Prostate gland (tissue), 2 donors: Measurements from ENCODE around the gene SPSB3. TPM values are rescaled to one million over a fixed set of nuclear protein-coding genes. Genes with fewer than 3 reads are reported as not detected.

Source experiments
- DNase-seq: peaks from one replicate; pipeline ENCODE4 v3.0.0-alpha.2; 2019; ENCODE audit warnings: low spot score
- H3K27ac ChIP-seq, 2 donors: fragments of 200-600 bp; sonication (generic); 2 replicates each; pipeline ENCODE4 v1.5.1; 2017 to 2019
- H3K27me3 ChIP-seq: fragments of 200-600 bp; sonication (generic); replicated peaks from 2 replicates; pipeline ENCODE4 v1.5.1; 2019; ENCODE audit not compliant: insufficient read depth
- H3K36me3 ChIP-seq, 2 donors: fragments of 200-600 bp; sonication (generic); 1 replicate in 1 of 2; 2 replicates in 1 of 2; pipeline versions ENCODE4 v1.5.1 to v1.8.1; 2017 to 2019
- H3K4me1 ChIP-seq: fragments of 200-600 bp; sonication (generic); replicated peaks from 2 replicates; pipeline ENCODE4 v1.5.1; 2019
- H3K4me3 ChIP-seq, 2 donors: fragments of 200-600 bp; sonication (generic); 2 replicates each; pipeline ENCODE4 v1.5.1; 2017 to 2019
- H3K9me3 ChIP-seq: fragments of 200-600 bp; sonication (generic); 2 replicates; pipeline ENCODE4 v1.5.1; 2017
- CTCF ChIP-seq, 4 experiments: fragments of 200-600 bp in 2 of 4; fragments of 450-650 bp in 2 of 4; sonication (generic) in 2 of 4; IDR thresholded peaks; 1 replicate in 3 of 4; 2 replicates in 1 of 4; pipeline ENCODE4 v1.5.1; 2016 to 2019; ENCODE audit warnings: antibody characterized with exemption in 4 of 4, mild to moderate bottlenecking in 2 of 4, moderate library complexity in 2 of 4
- POLR2A ChIP-seq: fragments of 450-650 bp; IDR thresholded peaks from one replicate; pipeline ENCODE4 v1.6.1; 2016; ENCODE audit warnings: antibody characterized with exemption, mild to moderate bottlenecking
- POLR2AphosphoS5 ChIP-seq: sonication (generic); formaldehyde crosslinking; IDR thresholded peaks from one replicate; pipeline ENCODE4 v1.6.1; 2017; ENCODE audit warnings: antibody characterized with exemption
- WGBS: methylation state at CpG from one replicate; pipeline ENCODE4 v1.1.5; 2018; 5-methylcytosine and 5-hydroxymethylcytosine counted together
- intact Hi-C: fragments of 100-400 bp; cut with DNase I; formaldehyde crosslinking; loops from one replicate; pipeline ENCODE4 v1.14.2; 2022
- total RNA-seq, 2 donors: library from RNA; depleted of rRNA; stranded (reverse); fragments of >200 nt; gene quantifications; one replicate each; pipeline ENCODE4 v1.1.0, GENCODE V29; 2016

Gene SPSB3
- total RNA-seq, 2 donors from 2014 or later = 87.8 to 138 TPM

GRCh38 chr16:1794908-1795666 lies 12.7 kb upstream of the SPSB3 start:
- Histone ChIP-seq H3K27ac (no peak overlapping the region), H3K4me3 (no peak overlapping the region), H3K36me3 (no peaks in the 10 kb centered on the region), H3K4me1 (no peaks in the 10 kb centered on the region), H3K9me3 (no peaks in the 10 kb centered on the region), H3K27me3 (no peaks in the 10 kb centered on the region)
- TF ChIP-seq CTCF (IDR thresholded peaks at IDR 0.05) (no peak), POLR2AphosphoS5 (no peak), POLR2A (no peak)
- peak; percentile 3 for DNase-seq
- intact Hi-C loops = no loop called here
- WGBS = 75% methylated on average over 31 of the region's 32 CpGs

DNA sequence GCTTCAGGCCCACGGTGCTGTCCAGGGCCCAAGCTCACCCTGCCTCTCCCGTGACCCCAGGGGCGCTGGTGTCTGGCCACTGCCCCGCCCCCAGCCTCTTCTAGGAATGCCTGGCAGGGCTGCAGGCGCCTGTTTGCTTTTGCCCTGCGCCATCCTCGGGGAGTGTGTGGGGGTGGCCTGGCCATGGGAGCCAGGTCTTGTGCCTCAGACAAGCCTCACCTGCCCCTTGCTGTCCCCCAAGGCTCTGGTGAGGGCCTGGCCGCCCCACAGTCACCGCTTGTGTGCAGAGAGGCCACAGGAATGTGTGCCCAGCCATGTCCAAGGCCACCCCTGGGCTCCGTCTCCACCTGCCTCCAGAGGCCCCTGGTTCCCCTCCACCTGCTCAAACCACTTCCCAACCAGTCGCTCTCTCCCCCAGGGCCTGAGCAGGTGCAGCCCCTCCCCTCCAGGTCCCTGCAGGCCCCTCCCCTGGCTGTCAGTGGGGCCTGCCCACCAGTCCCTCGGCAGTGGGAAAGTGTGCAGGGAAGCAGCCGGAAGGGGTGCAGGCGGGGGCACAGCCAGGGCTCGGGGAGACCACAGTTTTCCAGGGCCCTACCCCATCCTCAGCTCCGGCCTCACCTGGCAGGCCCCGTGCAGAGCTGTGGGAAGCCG lies 12.0 kb upstream of the SPSB3 start:
- 33% methylated on average over 17 of the region's 18 CpGs for WGBS
- DNase-seq = no peak
- H3K36me3 ChIP-seq = no peaks in the 10 kb centered on the region
- H3K9me3 ChIP-seq = no peaks in the 10 kb centered on the region
- no peaks in the 10 kb centered on the region for H3K27me3 ChIP-seq
- no peak overlapping the region for H3K4me3 ChIP-seq
- intact Hi-C loops = no loop called here
- no peak for TF ChIP-seq CTCF (IDR thresholded peaks at IDR 0.05)
- TF ChIP-seq POLR2AphosphoS5 = no peak
- TF ChIP-seq POLR2A = no peak
- no peak overlapping the region for H3K27ac ChIP-seq
- H3K4me1 ChIP-seq = no peaks in the 10 kb centered on the region

- 28% methylated on average over 20 of the region's 28 CpGs for WGBS
- Histone ChIP-seq H3K9me3 (no peaks in the 10 kb centered on the region), H3K27me3 (no peaks in the 10 kb centered on the region), H3K27ac (no peak within 1 kb of the TSS), H3K4me3 (no peak within 1 kb of the TSS), H3K36me3 (no peaks in the 10 kb centered on the region), H3K4me1 (no peaks in the 10 kb centered on the region)
- DNase-seq = peak; percentile 4
- intact Hi-C loops = no loop called here
- no peak for TF ChIP-seq POLR2A
- no peak for TF ChIP-seq POLR2AphosphoS5
- TF ChIP-seq CTCF (IDR thresholded peaks at IDR 0.05) = no peak
Measured at GRCh38 chr16:1793578-1794220, 11.3 kb upstream of the SPSB3 start, which contains the start of gene IGFALS. IGFALS (minus strand) TSS chr16:1793705; CDS start chr16:1793652, 53 bp downstream.

DNA sequence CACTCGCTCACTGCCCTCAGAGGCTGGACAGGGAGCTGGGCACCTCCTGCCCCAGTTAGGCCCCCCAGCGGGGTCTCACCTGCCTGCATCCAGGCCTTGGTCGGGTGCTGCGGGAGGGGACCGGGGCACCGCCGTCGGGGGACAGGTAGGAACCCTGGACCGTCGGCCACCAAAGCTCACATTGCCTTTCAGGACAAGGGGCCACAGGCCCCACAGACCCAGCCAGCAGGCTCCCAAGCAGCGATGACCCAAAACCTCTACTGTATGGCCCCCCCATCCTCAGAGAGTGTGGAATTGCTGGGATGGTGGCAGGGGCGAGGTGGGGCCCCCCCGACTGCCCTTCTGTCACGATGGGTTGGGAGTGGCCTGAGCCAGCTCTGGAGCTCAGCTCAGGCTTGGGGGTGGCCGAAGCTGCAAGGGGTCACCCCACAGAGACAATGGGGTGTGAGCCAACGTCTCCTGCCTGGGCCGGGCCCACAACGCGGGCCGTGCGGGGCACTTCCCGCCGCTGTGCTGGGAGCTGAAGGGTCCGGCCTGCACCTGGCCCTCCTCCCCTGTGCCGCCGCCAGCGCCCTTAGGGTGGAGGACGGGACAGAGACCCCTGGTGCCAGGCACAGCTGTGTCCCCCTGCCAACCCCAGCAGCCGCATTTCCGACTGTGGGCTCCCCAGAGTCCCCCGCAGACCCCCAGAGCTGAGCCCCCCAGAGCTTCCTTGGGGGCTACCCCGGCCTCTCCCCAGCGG lies 10.6 kb upstream of the SPSB3 start:
- no peak for DNase-seq
- intact Hi-C loops = no loop called here
- Histone ChIP-seq H3K36me3 (no peaks in the 10 kb centered on the region), H3K27me3 (no peaks in the 10 kb centered on the region), H3K4me1 (no peaks in the 10 kb centered on the region), H3K27ac (no peak overlapping the region), H3K9me3 (no peaks in the 10 kb centered on the region), H3K4me3 (no peak overlapping the region)
- WGBS = 89% methylated on average over 12 of the region's 33 CpGs
- TF ChIP-seq POLR2AphosphoS5 = no peak
- TF ChIP-seq POLR2A = no peak
- TF ChIP-seq CTCF (IDR thresholded peaks at IDR 0.05) = no peak
